HUES48 (cell line): ENCODE data around the gene ROPN1B.
"Not testable (repeated sequence)": the region's sequence is repeated elsewhere in the genome, so short reads cannot be mapped to it uniquely, and the experiment has no call there.

Source experiments
- H3K27ac ChIP-seq: one replicate; pipeline ENCODE4 v1.7.0; 2013; ENCODE audit warnings: low read depth, low read length, inconsistent platforms
- H3K27me3 ChIP-seq: 2 replicates; pipeline ENCODE4 v1.6.1; 2013; ENCODE audit warnings: mild to moderate bottlenecking, low read length; ENCODE audit not compliant: control insufficient read depth, insufficient read depth
- H3K36me3 ChIP-seq: 2 replicates; pipeline ENCODE4 v1.6.1; 2013; ENCODE audit warnings: low read length; ENCODE audit not compliant: control insufficient read depth, insufficient read depth
- H3K4me1 ChIP-seq: 2 replicates; pipeline ENCODE4 v1.6.1; 2013; ENCODE audit warnings: mild to moderate bottlenecking, low read length; ENCODE audit not compliant: control insufficient read depth, insufficient read depth
- H3K4me3 ChIP-seq: 2 replicates; pipeline ENCODE4 v1.5.1; 2013; ENCODE audit warnings: mild to moderate bottlenecking, low read depth, low read length
- H3K9ac ChIP-seq: 2 replicates; pipeline ENCODE4 v1.6.1; 2013; ENCODE audit warnings: mild to moderate bottlenecking, low read depth, low read length, moderate library complexity
- H3K9me3 ChIP-seq: 2 replicates; pipeline ENCODE4 v1.6.1; 2013; ENCODE audit warnings: low read length; ENCODE audit not compliant: control insufficient read depth, insufficient read depth

Gene ROPN1B

DNA sequence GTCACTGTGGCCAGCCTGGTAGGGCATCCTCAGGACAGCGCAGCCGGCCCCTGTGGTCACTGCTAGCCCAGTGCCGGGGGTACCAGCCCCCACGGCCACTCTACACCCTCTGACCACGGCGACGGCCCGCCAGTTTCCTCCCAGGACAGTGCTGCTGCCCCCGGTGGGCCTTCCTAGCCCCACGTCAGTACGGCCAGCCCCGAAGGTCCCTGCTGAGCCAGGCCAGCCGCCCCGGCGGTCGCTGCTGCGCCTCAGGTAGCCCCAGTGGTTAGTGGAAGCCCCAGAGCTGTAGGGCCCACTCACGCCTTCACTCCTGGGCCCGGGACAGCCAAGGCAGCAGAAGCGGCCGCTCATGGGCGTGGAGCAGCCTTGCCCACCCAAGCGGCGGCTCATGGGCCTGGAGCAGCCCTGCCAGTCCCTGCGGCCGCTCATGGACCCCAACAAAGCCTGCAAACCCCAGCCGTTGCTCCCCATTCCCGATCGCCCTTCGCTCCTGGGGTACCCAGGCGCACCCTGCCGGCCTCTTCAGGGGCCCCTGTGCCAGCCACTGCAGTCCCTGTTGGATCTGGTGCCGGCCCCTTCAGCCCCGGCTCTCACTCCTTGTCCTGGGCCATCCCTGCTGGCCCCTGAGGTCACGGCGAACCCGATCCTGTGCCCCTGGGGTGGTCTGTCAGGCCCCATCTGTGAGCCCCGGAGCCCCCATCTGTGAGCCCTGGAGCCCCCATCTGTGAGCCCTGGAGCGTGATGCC is 9.5 kb upstream of the ROPN1B start:
- H3K27me3 ChIP-seq: peaks cover 18% of the 10 kb centered on the region
- no peaks in the 10 kb centered on the region for H3K36me3 ChIP-seq
- no peak overlapping the region for H3K9ac ChIP-seq
- H3K4me3 ChIP-seq: no peak overlapping the region
- H3K4me1 ChIP-seq: no peaks in the 10 kb centered on the region
- no peak overlapping the region for H3K27ac ChIP-seq
- no peaks in the 10 kb centered on the region for H3K9me3 ChIP-seq

DNA sequence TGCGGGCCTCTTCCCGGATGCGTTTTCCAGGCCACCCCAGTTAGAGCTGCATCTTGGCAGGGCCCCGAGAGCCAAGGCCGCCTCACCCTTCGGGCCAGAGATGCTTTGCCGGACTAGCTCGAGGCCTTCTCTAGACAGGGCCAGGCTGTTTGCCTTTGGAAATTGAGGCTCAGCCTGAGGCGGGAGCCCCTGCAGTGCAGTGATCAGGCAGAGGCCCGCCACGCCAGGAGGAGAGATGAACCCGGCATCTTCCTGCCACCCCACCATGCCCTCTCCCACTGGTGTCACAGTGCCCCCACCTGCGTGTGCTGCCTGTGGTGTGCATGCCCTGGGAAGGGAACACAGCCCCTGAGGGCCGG is 8.9 kb upstream of the ROPN1B start:
- Histone ChIP-seq H3K27me3 (peaks cover 18% of the 10 kb centered on the region), H3K27ac (no peak overlapping the region), H3K36me3 (no peaks in the 10 kb centered on the region), H3K9ac (no peak overlapping the region), H3K4me3 (no peak overlapping the region), H3K4me1 (no peaks in the 10 kb centered on the region), H3K9me3 (no peaks in the 10 kb centered on the region)

DNA sequence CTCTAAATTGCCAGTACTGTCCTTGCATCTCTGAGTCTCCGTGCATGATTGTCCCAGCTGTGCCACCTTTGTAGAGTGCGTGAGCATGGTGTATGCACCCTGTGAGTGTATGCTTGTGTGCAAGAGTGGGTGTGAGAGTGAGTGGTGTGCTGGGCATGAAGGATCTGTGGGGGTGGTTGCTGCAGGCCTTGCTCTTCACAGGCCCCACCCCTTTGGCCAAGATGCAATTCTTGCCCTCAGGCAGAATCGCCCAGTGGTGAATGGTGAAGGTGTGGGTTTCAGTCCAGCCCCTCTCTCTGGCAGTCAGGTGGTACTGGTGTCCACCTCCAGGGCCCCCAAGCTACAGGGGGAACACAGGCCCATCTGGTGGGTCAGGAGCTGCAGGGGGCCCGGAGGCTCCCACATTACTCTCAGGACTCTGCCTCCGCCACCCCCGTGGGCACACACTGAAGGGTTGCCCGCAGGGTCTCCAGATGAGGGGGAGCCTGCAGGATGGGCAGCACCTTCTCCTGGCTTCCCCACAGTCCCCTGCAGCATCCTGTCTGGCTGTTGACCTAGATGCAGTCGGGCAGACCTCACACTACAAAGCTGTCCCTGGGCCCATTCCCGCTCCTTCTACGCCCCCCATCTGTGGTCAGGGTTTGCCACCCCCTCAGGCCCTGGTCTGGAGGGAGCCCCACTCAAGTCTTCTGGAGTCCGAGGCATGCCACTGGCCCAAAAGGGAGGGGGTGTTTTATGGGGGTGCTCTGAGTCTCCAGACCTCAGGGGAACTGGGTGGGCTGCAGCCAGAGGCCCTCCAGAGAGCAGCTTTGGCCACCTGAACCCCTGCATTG is 8.3 kb upstream of the ROPN1B start:
- Histone ChIP-seq H3K36me3 (no peaks in the 10 kb centered on the region), H3K27me3 (peaks cover 16% of the 10 kb centered on the region), H3K9me3 (no peaks in the 10 kb centered on the region), H3K27ac (no peak overlapping the region), H3K4me3 (no peak overlapping the region), H3K4me1 (no peaks in the 10 kb centered on the region), H3K9ac (no peak overlapping the region)

DNA sequence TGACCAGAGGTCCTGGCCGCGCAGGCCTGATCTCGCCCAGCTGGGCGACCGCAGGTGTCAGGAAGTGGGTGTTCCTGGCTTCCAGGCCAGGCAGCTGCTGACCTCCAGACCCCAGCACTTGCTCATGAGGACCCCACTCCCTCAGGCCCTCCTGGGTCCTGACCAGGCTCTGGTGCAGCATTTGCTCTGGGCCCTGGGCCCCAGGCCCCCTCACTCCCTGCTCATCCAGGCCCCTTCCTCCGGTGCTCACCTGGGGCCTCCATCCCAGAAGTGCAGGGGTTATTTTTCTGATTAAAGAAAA is 7.7 kb upstream of the ROPN1B start:
- Histone ChIP-seq H3K9ac (no peak overlapping the region), H3K4me1 (no peaks in the 10 kb centered on the region), H3K27ac (no peak overlapping the region), H3K9me3 (no peaks in the 10 kb centered on the region), H3K36me3 (no peaks in the 10 kb centered on the region), H3K4me3 (no peak overlapping the region), H3K27me3 (peaks cover 17% of the 10 kb centered on the region)

DNA sequence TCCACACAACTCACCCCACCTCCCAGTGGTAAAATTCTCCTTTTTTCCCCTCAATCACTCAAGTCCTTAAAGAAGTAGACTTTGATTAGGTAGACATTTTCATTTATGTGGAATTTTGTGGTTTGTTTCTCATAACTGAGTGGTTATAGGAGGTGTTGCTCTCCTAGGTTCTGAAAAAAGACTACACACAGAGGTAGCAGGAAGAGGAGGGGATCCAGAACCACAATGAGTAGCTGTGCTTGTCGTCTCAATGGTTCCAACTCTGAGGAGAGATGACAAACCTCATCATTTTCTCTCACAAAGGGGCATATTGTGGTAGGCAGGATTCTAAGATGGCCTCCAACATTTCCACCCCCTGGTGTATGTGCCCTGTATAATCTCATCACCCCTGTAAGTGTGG is 5.1 kb upstream of the ROPN1B start:
- not testable (repeated sequence) for H3K27ac ChIP-seq, H3K9me3 ChIP-seq, H3K4me1 ChIP-seq, H3K9ac ChIP-seq, H3K36me3 ChIP-seq, H3K4me3 ChIP-seq
- peaks cover 29% of the 10 kb centered on the region for H3K27me3 ChIP-seq

DNA sequence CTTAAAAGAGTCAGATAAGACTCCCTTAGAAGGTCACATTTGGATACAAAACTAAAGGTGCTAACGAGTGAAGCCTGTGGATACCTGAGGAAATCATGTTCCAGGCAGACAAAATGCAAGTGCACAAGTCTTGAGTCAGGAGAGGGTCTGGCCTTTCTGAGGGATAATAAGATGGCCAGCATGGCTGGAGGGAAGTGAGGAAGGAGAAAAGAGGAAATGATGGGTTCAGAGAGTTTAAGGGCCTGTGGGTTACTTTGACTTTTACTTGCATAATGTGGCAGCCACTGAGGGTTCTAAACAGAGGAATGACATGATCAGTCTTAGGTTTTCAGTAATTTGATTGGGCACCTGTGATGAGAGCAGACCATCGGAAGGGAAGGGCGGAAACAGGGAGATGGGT is 3.5 kb upstream of the ROPN1B start:
- H3K27me3 ChIP-seq: peaks cover 35% of the 10 kb centered on the region
- no peaks in the 10 kb centered on the region for H3K4me1 ChIP-seq
- H3K4me3 ChIP-seq: no peak overlapping the region
- no peaks in the 10 kb centered on the region for H3K36me3 ChIP-seq
- no peak overlapping the region for H3K27ac ChIP-seq
- H3K9me3 ChIP-seq: no peaks in the 10 kb centered on the region
- H3K9ac ChIP-seq: no peak overlapping the region

DNA sequence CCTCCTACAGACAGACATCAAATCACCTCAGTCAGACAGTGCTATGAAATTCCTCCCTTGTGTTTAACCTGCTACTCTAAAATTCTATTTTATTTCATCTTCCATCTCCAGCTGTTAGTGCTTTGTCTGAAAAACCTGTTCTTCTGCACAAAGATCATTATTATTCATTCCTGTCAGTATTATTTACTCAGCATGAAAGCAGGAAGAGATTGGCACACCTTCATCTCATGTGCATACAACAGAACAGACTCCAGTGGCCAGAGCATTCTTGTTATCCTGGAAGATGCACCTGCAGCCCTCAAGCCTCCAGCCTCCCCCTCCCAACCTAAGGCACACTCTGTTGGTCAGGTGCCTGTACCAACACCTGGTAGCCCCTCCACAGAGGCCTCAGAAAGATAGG is 1.8 kb upstream of the ROPN1B start:
- no peak overlapping the region for H3K27ac ChIP-seq
- peaks cover 52% of the 10 kb centered on the region for H3K27me3 ChIP-seq
- H3K9me3 ChIP-seq: no peaks in the 10 kb centered on the region
- H3K4me3 ChIP-seq: no peak overlapping the region
- no peaks in the 10 kb centered on the region for H3K4me1 ChIP-seq
- H3K9ac ChIP-seq: no peak overlapping the region
- no peaks in the 10 kb centered on the region for H3K36me3 ChIP-seq

- not testable (repeated sequence) for H3K9me3 ChIP-seq, H3K4me3 ChIP-seq, H3K27ac ChIP-seq, H3K9ac ChIP-seq, H3K36me3 ChIP-seq, H3K4me1 ChIP-seq
- peaks cover 54% of the 10 kb centered on the region for H3K27me3 ChIP-seq
These were observed 857 bp upstream of the ROPN1B start for GRCh38 chr3:125968121-125968520.

DNA sequence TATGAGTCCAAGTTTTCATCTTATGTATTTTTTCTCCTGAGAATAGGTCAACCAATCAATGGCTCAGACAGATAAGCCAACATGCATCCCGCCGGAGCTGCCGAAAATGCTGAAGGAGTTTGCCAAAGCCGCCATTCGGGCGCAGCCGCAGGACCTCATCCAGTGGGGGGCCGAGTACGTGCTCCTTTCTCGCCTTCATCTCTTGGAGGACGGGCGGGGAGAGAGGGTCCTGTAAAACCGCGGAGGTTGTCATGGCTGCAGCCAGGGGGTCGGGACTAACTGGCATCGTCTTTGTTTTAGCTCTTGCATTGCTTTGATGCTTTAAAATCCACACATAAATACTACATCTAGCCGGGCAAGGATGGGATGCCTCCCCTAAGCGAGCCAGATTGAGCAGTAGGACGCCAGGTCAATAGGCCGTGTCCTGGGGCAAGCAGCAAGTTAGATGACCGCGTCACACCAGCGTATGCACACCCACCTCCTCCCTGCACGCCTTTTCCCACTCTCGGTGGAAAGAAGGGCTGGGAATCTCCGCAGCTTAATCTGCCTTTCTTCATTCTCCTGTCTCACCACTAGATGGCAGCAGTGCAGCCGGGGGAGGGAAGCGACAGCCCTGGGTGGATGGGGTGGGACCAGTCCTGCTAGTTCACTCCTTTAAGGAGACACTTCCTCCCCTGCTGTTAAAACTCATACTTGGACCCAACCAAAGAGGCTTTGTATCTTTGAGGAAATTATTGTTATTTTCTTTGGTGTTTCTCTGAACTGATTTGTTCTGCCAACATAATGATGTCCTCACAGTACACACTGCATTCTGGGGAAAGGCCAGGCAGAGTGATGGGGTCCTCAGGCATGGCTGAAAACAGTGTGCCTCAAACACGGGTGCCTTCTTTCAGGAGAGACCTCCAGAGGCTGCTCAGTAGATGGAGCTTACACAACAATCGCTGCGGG is 3.3 kb downstream of the ROPN1B start:
- H3K27ac ChIP-seq: not testable (repeated sequence)
- 0 out of 2 replicates have a peak overlapping the region, but pooled peaks have one; percentile 20 for H3K9ac ChIP-seq

DNA sequence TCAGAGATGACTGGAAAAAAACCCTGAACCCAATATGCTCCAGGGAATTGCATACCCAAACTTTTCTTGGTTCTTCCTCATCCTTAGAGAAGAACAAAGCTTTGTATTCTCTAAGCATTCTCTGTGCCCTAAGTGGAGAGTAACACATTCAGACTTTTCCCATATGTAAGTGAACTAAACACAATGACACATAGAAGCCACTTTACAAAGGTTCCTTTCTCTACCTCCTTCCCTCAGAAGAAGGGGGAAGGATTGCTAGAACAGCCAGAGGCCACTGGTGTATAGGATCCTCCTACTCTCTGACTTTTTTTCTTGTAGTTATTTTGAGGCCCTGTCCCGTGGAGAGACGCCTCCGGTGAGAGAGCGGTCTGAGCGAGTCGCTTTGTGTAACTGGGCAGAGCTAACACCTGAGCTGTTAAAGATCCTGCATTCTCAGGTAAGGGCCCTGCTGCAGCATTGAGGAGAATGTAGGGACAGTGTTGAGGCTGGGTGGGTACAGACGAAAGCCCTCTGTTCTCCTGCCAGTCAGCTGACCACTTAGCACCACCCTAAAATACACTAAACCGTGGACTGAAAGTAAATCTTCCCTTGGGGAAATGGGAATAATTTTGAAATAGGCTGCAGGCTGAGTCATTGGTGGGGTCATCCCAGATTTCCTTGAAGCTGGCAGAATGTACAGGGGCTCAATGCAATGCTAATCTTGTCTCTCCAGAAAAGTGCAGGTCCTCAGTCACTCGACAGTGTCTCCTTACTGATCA is 6.4 kb downstream of the ROPN1B start:
- H3K27ac ChIP-seq, H3K36me3 ChIP-seq, H3K4me1 ChIP-seq, H3K9ac ChIP-seq, H3K9me3 ChIP-seq, H3K4me3 ChIP-seq: not testable (repeated sequence)
- peaks cover 19% of the 10 kb centered on the region for H3K27me3 ChIP-seq

More for the DNA sequence above, 3.3 kb downstream of the ROPN1B start:
- H3K9me3 ChIP-seq, H3K36me3 ChIP-seq, H3K4me1 ChIP-seq: not testable (repeated sequence)
- Histone ChIP-seq H3K4me3 (peak overlapping the region; percentile 67), H3K27me3 (peaks cover 34% of the 10 kb centered on the region)
